HG02571 (cell line): ENCODE data around the gene PIGQ.
A peak's percentile ranks its signal among the peaks of the same experiment; 100 is the strongest.
"Not testable (repeated sequence)": the region's sequence is repeated elsewhere in the genome, so short reads cannot be mapped to it uniquely, and the experiment has no call there.

Experiments used
- ATAC-seq: cut with Tn5 transposase; IDR thresholded peaks from one replicate; pipeline ENCODE4 v1.9.1; 2021; ENCODE audit warnings: mild to moderate bottlenecking, moderate library complexity; ENCODE audit not compliant: unreplicated experiment

PIGQ gene

GRCh38 chr16:583815-584591 lies 14.2 kb downstream of the PIGQ start:
- ATAC-seq, result no peak

GRCh38 chr16:585351-585750 lies 15.6 kb downstream of the PIGQ start:
- ATAC-seq, result no peak

- no peak for ATAC-seq
Observed at GRCh38 chr16:586047-586644, 16.4 kb downstream of the PIGQ start.

- no peak for ATAC-seq
Observed at GRCh38 chr16:586645-587590, 17.1 kb downstream of the PIGQ start.

- peak; percentile 1 for ATAC-seq
Observed at GRCh38 chr16:588639-588888, 18.8 kb downstream of the PIGQ start.

GRCh38 chr16:588889-589657 lies 19.3 kb downstream of the PIGQ start:
- ATAC-seq, result peak; percentile 78

- peak; percentile 69 for ATAC-seq
Observed at GRCh38 chr16:589658-590187, 20.0 kb downstream of the PIGQ start, which contains the start of gene RAB40C. RAB40C (plus strand) TSS chr16:590066; CDS start chr16:590292, 226 bp downstream.

- ATAC-seq, result no peak
Observed at GRCh38 chr16:590188-590814, 20.5 kb downstream of the PIGQ start.

- ATAC-seq, result no peak
Observed at GRCh38 chr16:590815-591200, 21.0 kb downstream of the PIGQ start.

- ATAC-seq, result no peak
Observed at GRCh38 chr16:591231-591630, 21.5 kb downstream of the PIGQ start.

- ATAC-seq, result no peak
Observed at GRCh38 chr16:591892-592517, 22.2 kb downstream of the PIGQ start.

- no peak for ATAC-seq
Observed at GRCh38 chr16:592518-593306, 22.9 kb downstream of the PIGQ start.

GRCh38 chr16:593406-593805 lies 23.6 kb downstream of the PIGQ start:
- no peak for ATAC-seq

- ATAC-seq, result no peak
Observed at GRCh38 chr16:593807-594206, 24.0 kb downstream of the PIGQ start.

GRCh38 chr16:595094-595528 lies 25.3 kb downstream of the PIGQ start:
- ATAC-seq, result no peak

- ATAC-seq, result no peak
Observed at GRCh38 chr16:595942-596735, 26.4 kb downstream of the PIGQ start.

GRCh38 chr16:596736-597060 lies 26.9 kb downstream of the PIGQ start:
- ATAC-seq, result no peak

GRCh38 chr16:597655-598054 lies 27.9 kb downstream of the PIGQ start:
- ATAC-seq, result not testable (repeated sequence)
